DND-41 (cell line): Measurements from ENCODE around the gene DYDC1.

ENCODE experiments used
- CTCF ChIP-seq: IDR thresholded peaks from 2 replicates; pipeline ENCODE4 v1.5.1; 2012; ENCODE audit warnings: borderline replicate concordance, low read length, moderate library complexity, mild to moderate bottlenecking; ENCODE audit not compliant: poor library complexity, severe bottlenecking; ENCODE audit errors: extremely low read depth
- EZH2 ChIP-seq: IDR thresholded peaks from 3 replicates; pipeline ENCODE4 v1.6.1; 2012; ENCODE audit warnings: borderline replicate concordance, low read depth, mild to moderate bottlenecking, moderate library complexity, low read length, inconsistent platforms; ENCODE audit not compliant: severe bottlenecking

GRCh38 chr10:80392250-80392649 lies 35.7 kb upstream of the DYDC1 start:
- TF ChIP-seq CTCF (no peak), EZH2 (no peak)
